Vagina (tissue), 2 donors: Measurements from ENCODE around the gene OR10G3. TPM values are rescaled to one million over a fixed set of nuclear protein-coding genes. Genes with fewer than 3 reads are reported as not detected.

Source experiments
- DNase-seq, 2 donors: peaks; one replicate each; pipeline ENCODE4 v3.0.0-alpha.2; 2017; ENCODE audit errors: extremely low spot score in 2 of 2
- H3K27ac ChIP-seq: fragments of 200-600 bp; sonication (generic); one replicate; pipeline ENCODE4 v1.5.1; 2019
- H3K27me3 ChIP-seq: fragments of 200-600 bp; sonication (generic); one replicate; pipeline ENCODE4 v1.5.1; 2019
- H3K36me3 ChIP-seq, 2 donors: fragments of 200-600 bp; sonication (generic); one replicate each; pipeline ENCODE4 v1.5.1; 2017 to 2019
- H3K4me1 ChIP-seq: fragments of 200-600 bp; sonication (generic); one replicate; pipeline ENCODE4 v1.5.1; 2019
- H3K4me3 ChIP-seq, 2 donors: fragments of 200-600 bp; sonication (generic); 1 replicate in 1 of 2; 2 replicates in 1 of 2; pipeline ENCODE4 v1.5.1; 2016 to 2019
- H3K9me3 ChIP-seq: fragments of 200-600 bp; sonication (generic); one replicate; pipeline ENCODE4 v1.5.1; 2019
- CTCF ChIP-seq, 3 experiments: fragments of 450-650 bp in 2 of 3; fragments of 200-600 bp in 1 of 3; sonication (generic) in 1 of 3; IDR thresholded peaks; one replicate each; pipeline ENCODE4 v1.5.1; 2017 to 2019; ENCODE audit warnings: antibody characterized with exemption in 3 of 3, mild to moderate bottlenecking in 2 of 3, moderate library complexity in 2 of 3
- POLR2A ChIP-seq, 2 donors: fragments of 450-650 bp; IDR thresholded peaks; one replicate each; pipeline ENCODE4 v1.6.1; 2017; ENCODE audit warnings: antibody characterized with exemption in 2 of 2, mild to moderate bottlenecking in 2 of 2, moderate library complexity in 2 of 2
- POLR2AphosphoS5 ChIP-seq, 2 donors: sonication (generic); formaldehyde crosslinking; IDR thresholded peaks; one replicate each; pipeline ENCODE4 v1.9.0; 2017; ENCODE audit warnings: antibody characterized with exemption in 2 of 2, mild to moderate bottlenecking in 2 of 2, low read depth in 1 of 2; ENCODE audit not compliant: insufficient read depth in 1 of 2
- intact Hi-C: fragments of 100-400 bp; cut with DNase I; formaldehyde crosslinking; loops from one replicate; pipeline ENCODE4 v1.15.1; 2023
- total RNA-seq: library from RNA; depleted of rRNA; stranded (reverse); fragments of >200 nt; gene quantifications from one replicate; pipeline ENCODE4 v1.2.3, GENCODE V29; 2016

Gene OR10G3
- total RNA-seq, 1 donor from 2014 or later: not detected

DNA sequence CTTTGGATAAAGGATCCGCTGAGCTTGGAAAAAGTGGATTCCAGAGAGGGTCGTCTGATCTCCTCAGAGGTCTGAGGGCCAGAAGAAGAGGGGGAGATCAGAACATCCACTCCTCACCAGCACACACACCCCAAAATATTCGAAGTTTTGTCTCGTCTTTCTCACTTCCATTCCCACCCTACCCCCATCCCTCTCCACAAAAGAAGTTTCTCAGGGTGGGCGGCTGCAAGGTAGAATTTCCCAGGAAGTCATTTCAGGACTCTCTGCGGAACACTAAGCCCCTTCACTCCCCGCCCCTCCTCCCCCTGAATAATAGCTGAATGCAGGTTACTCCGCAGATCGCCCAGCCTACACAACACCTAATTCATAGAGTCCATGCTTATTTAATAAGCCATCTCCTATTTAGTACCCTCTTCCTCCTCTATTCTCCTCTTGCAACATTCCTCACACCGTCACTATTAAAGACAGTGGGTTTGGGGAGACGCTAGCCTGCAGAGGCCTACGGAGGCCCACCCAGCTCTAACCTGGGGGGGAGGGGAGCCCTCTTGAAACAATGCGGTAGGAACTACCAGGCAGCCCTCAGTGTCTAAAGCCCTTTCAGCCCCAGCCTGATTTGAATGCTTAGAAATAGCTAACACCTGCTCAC, 53.1 kb downstream of the OR10G3 start:
- no peaks in the 10 kb centered on the region for H3K9me3 ChIP-seq
- intact Hi-C loops: no loop called here

GRCh38 chr14:21525962-21526671, 53.8 kb downstream of the OR10G3 start, which contains the start of gene SALL2:
Gene SALL2, minus strand, starts transcription at chr14:21526346. Its CDS starts 219 bp downstream, at chr14:21526127.
- TF ChIP-seq POLR2A (IDR thresholded peaks at IDR 0.05): no peak
- TF ChIP-seq POLR2AphosphoS5 (IDR thresholded peaks at IDR 0.05; ENCODE audit: insufficient read depth in 1 of 2, low read depth in 1 of 2): peak in 1 of 2 donors; percentile 19
- peaks cover 6% of the 10 kb centered on the region for H3K4me1 ChIP-seq
- H3K36me3 ChIP-seq: no peaks in the 10 kb centered on the region
- no peaks in the 10 kb centered on the region for H3K27me3 ChIP-seq
- H3K4me3 ChIP-seq: peak within 1 kb of the TSS; percentile 79 to 90
- no peaks in the 10 kb centered on the region for H3K9me3 ChIP-seq
- intact Hi-C loops: no loop called here
- DNase-seq: no peak
- H3K27ac ChIP-seq: peak within 1 kb of the TSS; percentile 84

More for the DNA sequence above, 53.1 kb downstream of the OR10G3 start:
- H3K36me3 ChIP-seq: no peaks in the 10 kb centered on the region
- no peaks in the 10 kb centered on the region for H3K27me3 ChIP-seq
- peak overlapping the region; percentile 84 for H3K27ac ChIP-seq
- H3K4me1 ChIP-seq: peaks cover 6% of the 10 kb centered on the region
- peak overlapping the region; percentile 79 to 90 for H3K4me3 ChIP-seq
- TF ChIP-seq CTCF (IDR thresholded peaks at IDR 0.05): no peak
- no peak for TF ChIP-seq POLR2AphosphoS5 (IDR thresholded peaks at IDR 0.05; ENCODE audit: insufficient read depth in 1 of 2, low read depth in 1 of 2)
- TF ChIP-seq POLR2A (IDR thresholded peaks at IDR 0.05): no peak
- DNase-seq: no peak

- TF ChIP-seq POLR2AphosphoS5 (IDR thresholded peaks at IDR 0.05; ENCODE audit: insufficient read depth in 1 of 2, low read depth in 1 of 2): no peak
- no peak for TF ChIP-seq POLR2A (IDR thresholded peaks at IDR 0.05)
- no peak for TF ChIP-seq CTCF (IDR thresholded peaks at IDR 0.05)
- Histone ChIP-seq H3K4me3 (peak overlapping the region; percentile 79 to 90), H3K27me3 (no peaks in the 10 kb centered on the region), H3K27ac (peak overlapping the region; percentile 84), H3K9me3 (no peaks in the 10 kb centered on the region), H3K36me3 (no peaks in the 10 kb centered on the region), H3K4me1 (peaks cover 6% of the 10 kb centered on the region)
- intact Hi-C loops: no loop called here
- no peak for DNase-seq
These were observed 54.3 kb downstream of the OR10G3 start for GRCh38 chr14:21525571-21525961.

DNA sequence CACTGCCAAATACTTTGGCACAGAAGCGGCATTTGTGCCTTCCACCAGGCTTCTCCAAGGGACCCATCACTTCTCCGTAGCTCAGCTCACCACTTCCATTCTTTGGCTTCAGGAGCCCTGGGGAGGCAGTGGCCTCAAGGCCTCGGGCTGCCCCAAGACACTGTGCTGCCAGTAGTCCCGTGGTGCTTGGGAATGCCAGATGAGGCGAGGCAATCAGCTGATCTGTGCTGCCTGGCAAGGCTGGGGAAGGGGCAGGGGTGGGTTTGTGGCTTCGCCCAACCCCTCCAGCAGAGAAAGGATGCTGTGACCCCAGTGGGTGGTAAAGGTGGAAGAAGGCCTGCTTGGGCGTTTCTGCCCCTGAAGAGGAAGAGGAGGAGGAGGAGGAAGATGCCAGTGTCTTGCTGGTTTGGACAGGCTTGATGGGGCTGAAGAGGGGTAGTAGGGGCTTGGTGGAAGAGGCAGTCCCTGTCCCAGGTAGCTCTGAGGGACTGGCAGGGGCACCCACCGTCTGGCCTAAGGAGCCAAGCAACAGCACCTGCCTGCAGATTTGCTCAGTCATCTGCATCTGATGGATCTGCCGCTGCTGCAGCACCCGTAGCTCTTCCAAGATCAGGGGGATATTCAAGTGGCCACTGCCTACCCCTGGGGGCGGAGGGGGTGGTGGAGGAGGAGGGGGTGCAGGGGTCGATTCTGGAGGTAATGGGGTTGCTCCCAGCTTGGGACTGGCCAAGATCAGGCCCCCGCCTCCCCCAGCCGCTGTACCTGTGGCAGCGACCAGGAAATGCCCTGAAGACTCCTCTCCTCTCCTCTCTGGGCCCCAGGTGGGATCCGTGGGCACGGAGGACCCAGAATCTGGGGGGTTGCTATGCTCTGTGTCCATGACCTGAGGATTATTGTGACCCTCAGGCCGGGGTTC, 55.0 kb downstream of the OR10G3 start:
- DNase-seq: no peak
- no peaks in the 10 kb centered on the region for H3K36me3 ChIP-seq
- H3K9me3 ChIP-seq: no peaks in the 10 kb centered on the region
- intact Hi-C loops: no loop called here
- peaks cover 6% of the 10 kb centered on the region for H3K4me1 ChIP-seq
- H3K4me3 ChIP-seq: peak overlapping the region; percentile 79 to 90
- H3K27me3 ChIP-seq: no peaks in the 10 kb centered on the region
- no peak overlapping the region for H3K27ac ChIP-seq
- TF ChIP-seq CTCF (IDR thresholded peaks at IDR 0.05) (no peak), POLR2A (IDR thresholded peaks at IDR 0.05) (no peak), POLR2AphosphoS5 (IDR thresholded peaks at IDR 0.05; ENCODE audit: insufficient read depth in 1 of 2, low read depth in 1 of 2) (no peak)

DNA sequence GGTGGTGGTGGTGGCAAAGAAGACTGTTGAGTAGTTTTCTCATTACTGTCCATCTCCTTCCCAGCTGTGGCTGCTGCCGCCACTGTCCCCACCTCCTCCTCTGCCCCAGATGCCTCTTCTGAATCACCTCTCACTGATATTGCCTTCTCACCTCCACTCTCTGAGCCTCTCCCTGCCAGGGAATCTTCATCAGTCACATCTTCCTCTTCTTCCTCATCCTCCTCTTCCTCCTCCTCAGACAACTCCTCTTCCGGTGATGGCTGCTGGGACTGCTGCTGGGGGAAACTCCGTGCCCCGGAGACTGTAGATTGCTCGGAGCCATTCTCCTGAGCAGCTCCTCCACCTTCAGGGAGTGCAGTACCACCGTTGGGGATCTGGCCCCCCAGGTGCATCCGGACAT, 56.7 kb downstream of the OR10G3 start:
- no peaks in the 10 kb centered on the region for H3K27me3 ChIP-seq
- DNase-seq: no peak
- H3K4me3 ChIP-seq: no peak overlapping the region
- H3K9me3 ChIP-seq: no peaks in the 10 kb centered on the region
- intact Hi-C loops: no loop called here
- TF ChIP-seq CTCF (IDR thresholded peaks at IDR 0.05) (no peak), POLR2A (IDR thresholded peaks at IDR 0.05) (no peak), POLR2AphosphoS5 (IDR thresholded peaks at IDR 0.05; ENCODE audit: insufficient read depth in 1 of 2, low read depth in 1 of 2) (no peak)
- peaks cover 6% of the 10 kb centered on the region for H3K4me1 ChIP-seq
- no peaks in the 10 kb centered on the region for H3K36me3 ChIP-seq
- H3K27ac ChIP-seq: no peak overlapping the region
